PFSK-1 (cell line): ENCODE data around the gene CROT.

Experiments used
- FOXP2 ChIP-seq: optimal IDR thresholded peaks from 2 replicates; pipeline ENCODE3; 2011; ENCODE audit warnings: borderline replicate concordance, control low read depth, inconsistent platforms; ENCODE audit not compliant: insufficient read depth; ENCODE audit errors: extremely low read length, extremely low read depth
- POLR2AphosphoS5 ChIP-seq: IDR thresholded peaks from 2 replicates; pipeline ENCODE4 v1.6.1; 2012; ENCODE audit warnings: low read depth, mild to moderate bottlenecking, control low read depth, low read length, moderate library complexity
- SIN3A ChIP-seq: IDR thresholded peaks from 2 replicates; pipeline ENCODE4 v1.6.1; 2012; ENCODE audit warnings: mild to moderate bottlenecking, low read length, moderate library complexity, borderline replicate concordance; ENCODE audit not compliant: insufficient read depth
- TAF1 ChIP-seq: IDR thresholded peaks from 2 replicates; pipeline ENCODE4 v1.6.1; 2012; ENCODE audit warnings: low read length, control low read depth, borderline replicate concordance; ENCODE audit not compliant: insufficient read depth
- TF ChIP-seq, protein P1 (sequence below), 2 experiments: IDR thresholded peaks; 2 replicates each; pipeline versions ENCODE4 v1.6.1 to v1.8.0; 2011 to 2012; ENCODE audit warnings: low read depth in 2 of 2, low read length in 2 of 2, control low read depth in 1 of 2, inconsistent platforms in 1 of 2, mild to moderate bottlenecking in 1 of 2, moderate library complexity in 1 of 2; ENCODE audit not compliant: insufficient read depth in 1 of 2

CROT gene

GRCh38 chr7:87364246-87364645, 18.8 kb downstream of the CROT start:
- TF ChIP-seq SIN3A (no peak), FOXP2 (no peak), TAF1 (no peak), POLR2AphosphoS5 (no peak)
- TF ChIP-seq, protein P1, sequence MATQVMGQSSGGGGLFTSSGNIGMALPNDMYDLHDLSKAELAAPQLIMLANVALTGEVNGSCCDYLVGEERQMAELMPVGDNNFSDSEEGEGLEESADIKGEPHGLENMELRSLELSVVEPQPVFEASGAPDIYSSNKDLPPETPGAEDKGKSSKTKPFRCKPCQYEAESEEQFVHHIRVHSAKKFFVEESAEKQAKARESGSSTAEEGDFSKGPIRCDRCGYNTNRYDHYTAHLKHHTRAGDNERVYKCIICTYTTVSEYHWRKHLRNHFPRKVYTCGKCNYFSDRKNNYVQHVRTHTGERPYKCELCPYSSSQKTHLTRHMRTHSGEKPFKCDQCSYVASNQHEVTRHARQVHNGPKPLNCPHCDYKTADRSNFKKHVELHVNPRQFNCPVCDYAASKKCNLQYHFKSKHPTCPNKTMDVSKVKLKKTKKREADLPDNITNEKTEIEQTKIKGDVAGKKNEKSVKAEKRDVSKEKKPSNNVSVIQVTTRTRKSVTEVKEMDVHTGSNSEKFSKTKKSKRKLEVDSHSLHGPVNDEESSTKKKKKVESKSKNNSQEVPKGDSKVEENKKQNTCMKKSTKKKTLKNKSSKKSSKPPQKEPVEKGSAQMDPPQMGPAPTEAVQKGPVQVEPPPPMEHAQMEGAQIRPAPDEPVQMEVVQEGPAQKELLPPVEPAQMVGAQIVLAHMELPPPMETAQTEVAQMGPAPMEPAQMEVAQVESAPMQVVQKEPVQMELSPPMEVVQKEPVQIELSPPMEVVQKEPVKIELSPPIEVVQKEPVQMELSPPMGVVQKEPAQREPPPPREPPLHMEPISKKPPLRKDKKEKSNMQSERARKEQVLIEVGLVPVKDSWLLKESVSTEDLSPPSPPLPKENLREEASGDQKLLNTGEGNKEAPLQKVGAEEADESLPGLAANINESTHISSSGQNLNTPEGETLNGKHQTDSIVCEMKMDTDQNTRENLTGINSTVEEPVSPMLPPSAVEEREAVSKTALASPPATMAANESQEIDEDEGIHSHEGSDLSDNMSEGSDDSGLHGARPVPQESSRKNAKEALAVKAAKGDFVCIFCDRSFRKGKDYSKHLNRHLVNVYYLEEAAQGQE (IDR thresholded peaks at IDR 0.05; ENCODE audit: insufficient read depth in 1 of 2, low read depth in 2 of 2, low read length in 2 of 2): no peak

- TF ChIP-seq, protein P1 (IDR thresholded peaks at IDR 0.05; ENCODE audit: insufficient read depth in 1 of 2, low read depth in 2 of 2, low read length in 2 of 2): no peak
- TF ChIP-seq TAF1 (no peak), FOXP2 (no peak), POLR2AphosphoS5 (no peak), SIN3A (no peak)
Measured at GRCh38 chr7:87369216-87369615, 23.8 kb downstream of the CROT start.

- TF ChIP-seq FOXP2 (no peak), POLR2AphosphoS5 (no peak), SIN3A (no peak), TAF1 (no peak)
- TF ChIP-seq, protein P1 (IDR thresholded peaks at IDR 0.05; ENCODE audit: insufficient read depth in 1 of 2, low read depth in 2 of 2, low read length in 2 of 2): no peak
Measured at GRCh38 chr7:87370660-87371180, 25.3 kb downstream of the CROT start.

GRCh38 chr7:87375662-87376435, 30.4 kb downstream of the CROT start:
- TF ChIP-seq SIN3A (no peak), POLR2AphosphoS5 (no peak), TAF1 (no peak), FOXP2 (no peak)
- TF ChIP-seq, protein P1 (IDR thresholded peaks at IDR 0.05; ENCODE audit: insufficient read depth in 1 of 2, low read depth in 2 of 2, low read length in 2 of 2): no peak

DNA sequence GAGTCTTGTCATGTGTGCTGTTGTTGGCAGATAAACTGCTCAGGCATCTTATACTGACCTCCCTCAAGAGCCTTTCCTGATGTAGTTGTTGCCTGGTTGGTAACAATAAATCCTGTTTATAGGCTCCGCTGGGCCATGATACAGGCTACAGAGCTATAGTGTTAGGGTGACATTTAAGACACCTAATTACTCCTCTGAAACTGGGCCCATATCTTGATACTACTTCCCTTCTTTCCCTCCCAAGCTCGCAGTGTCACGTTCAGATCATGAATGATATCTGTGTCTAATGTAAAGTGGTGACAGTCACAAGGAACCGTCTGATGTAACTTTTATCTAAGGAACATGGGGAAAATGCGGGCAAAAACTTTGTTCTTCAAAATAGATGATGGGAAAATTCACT, 35.4 kb downstream of the CROT start:
- TF ChIP-seq POLR2AphosphoS5 (no peak), SIN3A (no peak), FOXP2 (no peak), TAF1 (no peak)
- TF ChIP-seq, protein P1 (IDR thresholded peaks at IDR 0.05; ENCODE audit: insufficient read depth in 1 of 2, low read depth in 2 of 2, low read length in 2 of 2): no peak
